Neuronal stem cell (in vitro differentiated cells): ENCODE results near the gene TCF4.

Experiments
- DNase-seq: peaks from one replicate; pipeline ENCODE4 v3.0.0-alpha.2; 2013; ENCODE audit warnings: low spot score
- H2AFZ ChIP-seq: one replicate; pipeline ENCODE4 v1.6.1; 2013; ENCODE audit warnings: mild to moderate bottlenecking, low read length, inconsistent platforms
- H2AK5ac ChIP-seq: 2 replicates; pipeline ENCODE4 v1.6.1; 2013; ENCODE audit warnings: low read depth, mild to moderate bottlenecking, inconsistent platforms, low read length, moderate library complexity, mixed read lengths
- H2BK120ac ChIP-seq: 2 replicates; pipeline ENCODE4 v1.6.1; 2013; ENCODE audit warnings: low read depth, mild to moderate bottlenecking, inconsistent platforms, low read length, moderate library complexity, mixed read lengths
- H2BK12ac ChIP-seq: one replicate; pipeline ENCODE4 v1.6.1; 2013; ENCODE audit warnings: low read length, inconsistent platforms
- H2BK15ac ChIP-seq: 2 replicates; pipeline ENCODE4 v1.6.1; 2013; ENCODE audit warnings: mild to moderate bottlenecking, low read length, inconsistent platforms, mixed read lengths
- H2BK5ac ChIP-seq: one replicate; pipeline ENCODE4 v1.6.1; 2013; ENCODE audit warnings: inconsistent platforms, mild to moderate bottlenecking, low read length, moderate library complexity
- H3K14ac ChIP-seq: one replicate; pipeline ENCODE4 v1.6.1; 2013; ENCODE audit warnings: low read length, inconsistent platforms
- H3K18ac ChIP-seq: 2 replicates; pipeline ENCODE4 v1.6.1; 2013; ENCODE audit warnings: low read length, inconsistent platforms
- H3K23ac ChIP-seq: 2 replicates; pipeline ENCODE4 v1.6.1; 2013; ENCODE audit warnings: low read depth, mild to moderate bottlenecking, mixed read lengths, low read length, inconsistent platforms; ENCODE audit not compliant: poor library complexity
- H3K27ac ChIP-seq: replicated peaks from 3 replicates; pipeline ENCODE4 v1.5.1; 2013; ENCODE audit warnings: low read length, inconsistent platforms
- H3K27me3 ChIP-seq, 3 experiments: 2 replicates each; pipeline ENCODE4 v1.6.1; 2013; ENCODE audit warnings: low read length in 3 of 3, mild to moderate bottlenecking in 2 of 3, inconsistent platforms in 1 of 3, low read depth in 1 of 3, mixed read lengths in 1 of 3, moderate library complexity in 1 of 3; ENCODE audit not compliant: control insufficient read depth in 3 of 3, insufficient read depth in 3 of 3
- H3K36me3 ChIP-seq, 2 donors: replicated peaks in 1 of 2; 2 replicates each; pipeline ENCODE4 v1.6.1; 2013; ENCODE audit warnings: low read length in 2 of 2; ENCODE audit not compliant: control insufficient read depth in 2 of 2, insufficient read depth in 2 of 2
- H3K4ac ChIP-seq: 2 replicates; pipeline ENCODE4 v1.6.1; 2013; ENCODE audit warnings: inconsistent platforms, mild to moderate bottlenecking, low read length, moderate library complexity
- H3K4me1 ChIP-seq, 2 donors: 1 replicate in 1 of 2; 2 replicates in 1 of 2; pipeline ENCODE4 v1.6.1; 2013; ENCODE audit warnings: low read length in 2 of 2, low read depth in 1 of 2; ENCODE audit not compliant: control insufficient read depth in 2 of 2, insufficient read depth in 1 of 2
- H3K4me2 ChIP-seq: one replicate; pipeline ENCODE4 v1.6.1; 2013; ENCODE audit warnings: mild to moderate bottlenecking, low read length, inconsistent platforms; ENCODE audit not compliant: insufficient read depth, poor library complexity, severe bottlenecking
- H3K4me3 ChIP-seq, 2 donors: 2 replicates each; pipeline ENCODE4 v1.5.1; 2013; ENCODE audit warnings: low read length in 2 of 2, mild to moderate bottlenecking in 2 of 2, inconsistent platforms in 1 of 2, moderate library complexity in 1 of 2
- H3K79me1 ChIP-seq: one replicate; pipeline ENCODE4 v1.6.1; 2013; ENCODE audit warnings: low read depth, mild to moderate bottlenecking, inconsistent platforms, low read length, moderate library complexity
- H3K9ac ChIP-seq: one replicate; pipeline ENCODE4 v1.6.1; 2013; ENCODE audit warnings: mild to moderate bottlenecking, low read depth, low read length, inconsistent platforms; ENCODE audit not compliant: poor library complexity
- H3K9me3 ChIP-seq, 2 donors: replicated peaks in 1 of 2; 2 replicates each; pipeline versions ENCODE3 to v1.6.1; 2013; ENCODE audit warnings: low read length in 2 of 2, mild to moderate bottlenecking in 2 of 2, inconsistent platforms in 1 of 2, low read depth in 1 of 2, mixed read lengths in 1 of 2, moderate library complexity in 1 of 2; ENCODE audit not compliant: control insufficient read depth in 2 of 2, insufficient read depth in 1 of 2
- H4K8ac ChIP-seq: one replicate; pipeline ENCODE4 v1.6.1; 2013; ENCODE audit warnings: low read depth, mild to moderate bottlenecking, inconsistent platforms, low read length, moderate library complexity
- H4K91ac ChIP-seq: one replicate; pipeline ENCODE4 v1.6.1; 2013; ENCODE audit warnings: low read length, low read depth, mild to moderate bottlenecking, inconsistent platforms; ENCODE audit not compliant: poor library complexity
- WGBS, 2 donors: extraction: QIAGEN DNeasy Blood & Tissue Kit; methylation state at CpG; one replicate each; pipeline ENCODE4 v1.1.7; 2013; ENCODE audit warnings: missing lambda C conversion rate in 2 of 2, mixed read lengths in 1 of 2; ENCODE audit not compliant: insufficient read length in 2 of 2, insufficient replicate concordance in 1 of 2; ENCODE audit errors: extremely low coverage in 2 of 2; 5-methylcytosine and 5-hydroxymethylcytosine counted together

The TCF4 gene

GRCh38 chr18:55227771-55228170, 360.2 kb downstream of the TCF4 start:
- no peaks in the 10 kb centered on the region for H3K27me3 ChIP-seq

GRCh38 chr18:55226044-55226443, 361.9 kb downstream of the TCF4 start:
- Histone ChIP-seq H3K4me1 (peaks cover 6 to 14% of the 10 kb centered on the region in 2 donors), H3K36me3 (peaks cover 10 to 76% of the 10 kb centered on the region in 2 donors)

More at GRCh38 chr18:55227771-55228170, 360.2 kb downstream of the TCF4 start:
- Histone ChIP-seq H3K4me3 (no peak overlapping the region), H4K8ac (no peak overlapping the region), H2BK12ac (no peak overlapping the region), H3K36me3 (peaks cover 14 to 93% of the 10 kb centered on the region in 2 donors), H3K9me3 (no peaks in the 10 kb centered on the region), H2AFZ (no peak overlapping the region), H3K4ac (no peak overlapping the region), H2BK15ac (no peak overlapping the region), H4K91ac (no peak overlapping the region), H3K9ac (no peak overlapping the region), H3K79me1 (no peaks in the 10 kb centered on the region), H3K4me1 (peaks cover 6 to 13% of the 10 kb centered on the region in 2 donors), H3K27ac (no peak overlapping the region), H3K4me2 (no peak overlapping the region), H3K23ac (no peak overlapping the region), H3K14ac (no peak overlapping the region), H3K18ac (no peak overlapping the region), H2BK120ac (no peak overlapping the region), H2BK5ac (no peak overlapping the region), H2AK5ac (no peak overlapping the region)
- no peak for DNase-seq
- WGBS, 2 donors: no CpG with 5 or more reads among the region's 3 CpGs

GRCh38 chr18:55224086-55224625, 363.8 kb downstream of the TCF4 start:
- peaks cover 6 to 14% of the 10 kb centered on the region in 2 donors for H3K4me1 ChIP-seq
- H3K18ac ChIP-seq: no peak overlapping the region
- H3K9me3 ChIP-seq: no peaks in the 10 kb centered on the region
- no peak overlapping the region for H3K9ac ChIP-seq
- no peaks in the 10 kb centered on the region for H3K79me1 ChIP-seq
- H3K14ac ChIP-seq: no peak overlapping the region
- DNase-seq: no peak
- H4K8ac ChIP-seq: no peak overlapping the region
- H3K23ac ChIP-seq: no peak overlapping the region
- no peak overlapping the region for H2BK120ac ChIP-seq
- no peak overlapping the region for H3K4me2 ChIP-seq
- H4K91ac ChIP-seq: no peak overlapping the region
- peaks cover 4 to 57% of the 10 kb centered on the region in 2 donors for H3K36me3 ChIP-seq
- WGBS, 2 donors: no CpG with 5 or more reads among the region's 1 CpG
- no peak overlapping the region for H2BK12ac ChIP-seq
- no peak overlapping the region for H3K27ac ChIP-seq
- H2AFZ ChIP-seq: no peak overlapping the region
- H2BK5ac ChIP-seq: no peak overlapping the region
- no peak overlapping the region for H2AK5ac ChIP-seq
- no peak overlapping the region for H3K4ac ChIP-seq
- no peak overlapping the region for H2BK15ac ChIP-seq
- H3K4me3 ChIP-seq: no peak overlapping the region
- H3K27me3 ChIP-seq: no peaks in the 10 kb centered on the region

More at GRCh38 chr18:55226044-55226443, 361.9 kb downstream of the TCF4 start:
- no peak overlapping the region for H2BK5ac ChIP-seq
- H3K4me2 ChIP-seq: no peak overlapping the region
- H2AK5ac ChIP-seq: no peak overlapping the region
- H3K9me3 ChIP-seq: no peaks in the 10 kb centered on the region
- no peak overlapping the region for H3K9ac ChIP-seq
- H2BK120ac ChIP-seq: no peak overlapping the region
- no peak overlapping the region for H3K4ac ChIP-seq
- no peak for DNase-seq
- H3K27me3 ChIP-seq: no peaks in the 10 kb centered on the region
- H3K4me3 ChIP-seq: no peak overlapping the region
- no peak overlapping the region for H3K14ac ChIP-seq
- H4K8ac ChIP-seq: no peak overlapping the region
- no peak overlapping the region for H4K91ac ChIP-seq
- no peak overlapping the region for H2BK15ac ChIP-seq
- H2BK12ac ChIP-seq: no peak overlapping the region
- H3K27ac ChIP-seq: no peak overlapping the region
- no CpG with 5 or more reads among the region's 2 CpGs for WGBS, 2 donors
- H3K79me1 ChIP-seq: no peaks in the 10 kb centered on the region
- H3K23ac ChIP-seq: no peak overlapping the region
- H3K18ac ChIP-seq: no peak overlapping the region
- no peak overlapping the region for H2AFZ ChIP-seq

GRCh38 chr18:55221622-55222021, 366.4 kb downstream of the TCF4 start:
- H3K4me3 ChIP-seq: no peak overlapping the region
- H2BK15ac ChIP-seq: no peak overlapping the region
- peaks cover 2 to 31% of the 10 kb centered on the region in 2 donors for H3K36me3 ChIP-seq
- DNase-seq: no peak
- no peak overlapping the region for H2BK12ac ChIP-seq
- no peak overlapping the region for H2BK5ac ChIP-seq
- H3K4ac ChIP-seq: no peak overlapping the region
- H2AFZ ChIP-seq: no peak overlapping the region
- no peak overlapping the region for H3K18ac ChIP-seq
- H2BK120ac ChIP-seq: no peak overlapping the region
- H3K27me3 ChIP-seq: no peaks in the 10 kb centered on the region
- H3K4me1 ChIP-seq: peaks cover 0 to 2% of the 10 kb centered on the region in 2 donors
- no peak overlapping the region for H3K4me2 ChIP-seq
- H3K79me1 ChIP-seq: no peaks in the 10 kb centered on the region
- no peak overlapping the region for H2AK5ac ChIP-seq
- no peak overlapping the region for H3K14ac ChIP-seq
- H3K27ac ChIP-seq: no peak overlapping the region
- no peak overlapping the region for H4K91ac ChIP-seq
- H3K9me3 ChIP-seq: no peaks in the 10 kb centered on the region
- no peak overlapping the region for H4K8ac ChIP-seq
- no peak overlapping the region for H3K9ac ChIP-seq
- WGBS, 2 donors: no CpG with 5 or more reads among the region's 3 CpGs
- no peak overlapping the region for H3K23ac ChIP-seq
